NCI-H345 treated with DMSO at 0.1 percent for 48 hours (cell line): Measurements from ENCODE around the gene C11orf16.
"Not testable (repeated sequence)": the region's sequence is repeated elsewhere in the genome, so short reads cannot be mapped to it uniquely, and the experiment has no call there.

Experiments used
- DNase-seq: peaks from one replicate; lab custom pipeline; 2025; ENCODE audit not compliant: unreplicated experiment; lab: John Stamatoyannopoulos, UW

C11orf16 gene

DNA sequence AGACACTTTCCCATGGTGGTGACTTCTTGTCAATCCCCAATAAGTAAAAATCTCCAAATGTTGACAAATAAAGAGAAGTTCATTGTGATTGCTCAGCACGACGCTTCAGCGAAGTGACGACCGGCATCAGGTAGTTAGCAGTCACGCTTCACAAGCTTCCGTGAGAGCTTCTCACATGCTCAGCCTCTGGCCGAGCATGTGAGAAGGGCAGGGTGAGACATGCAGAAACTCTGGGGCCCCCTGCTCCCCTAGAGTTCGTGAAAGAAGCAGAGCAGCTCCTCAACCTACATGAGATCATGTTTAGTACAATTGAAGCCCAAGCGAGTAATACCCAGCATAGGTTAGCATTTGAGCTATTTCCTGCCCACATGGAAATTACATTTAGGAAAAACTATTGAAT lies 4.4 kb upstream of the C11orf16 start:
- no peak for DNase-seq

DNA sequence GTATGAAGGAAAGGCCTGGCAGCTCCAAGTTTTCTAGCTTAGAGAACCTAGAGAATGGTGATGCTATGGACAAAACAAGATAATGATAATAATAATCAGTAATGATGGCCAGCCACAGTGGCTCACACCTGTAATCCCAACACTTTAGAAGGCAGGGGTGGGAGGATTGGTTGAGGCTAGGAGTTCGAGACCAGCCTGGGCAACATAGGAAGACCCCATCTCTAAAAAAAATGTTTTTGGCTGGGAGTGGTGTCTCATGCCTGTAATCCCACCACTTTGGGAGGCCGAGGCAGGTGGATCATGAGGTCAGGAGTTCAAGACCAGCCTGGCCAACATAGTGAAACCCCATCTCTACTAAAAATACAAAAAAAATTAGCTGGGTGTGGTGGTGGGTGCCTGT lies 3.0 kb upstream of the C11orf16 start:
- DNase-seq: not testable (repeated sequence)

GRCh38 chr11:8934742-8935488 lies 2.2 kb upstream of the C11orf16 start:
- DNase-seq: no peak

GRCh38 chr11:8933931-8934330 lies 1.2 kb upstream of the C11orf16 start:
- no peak for DNase-seq

DNA sequence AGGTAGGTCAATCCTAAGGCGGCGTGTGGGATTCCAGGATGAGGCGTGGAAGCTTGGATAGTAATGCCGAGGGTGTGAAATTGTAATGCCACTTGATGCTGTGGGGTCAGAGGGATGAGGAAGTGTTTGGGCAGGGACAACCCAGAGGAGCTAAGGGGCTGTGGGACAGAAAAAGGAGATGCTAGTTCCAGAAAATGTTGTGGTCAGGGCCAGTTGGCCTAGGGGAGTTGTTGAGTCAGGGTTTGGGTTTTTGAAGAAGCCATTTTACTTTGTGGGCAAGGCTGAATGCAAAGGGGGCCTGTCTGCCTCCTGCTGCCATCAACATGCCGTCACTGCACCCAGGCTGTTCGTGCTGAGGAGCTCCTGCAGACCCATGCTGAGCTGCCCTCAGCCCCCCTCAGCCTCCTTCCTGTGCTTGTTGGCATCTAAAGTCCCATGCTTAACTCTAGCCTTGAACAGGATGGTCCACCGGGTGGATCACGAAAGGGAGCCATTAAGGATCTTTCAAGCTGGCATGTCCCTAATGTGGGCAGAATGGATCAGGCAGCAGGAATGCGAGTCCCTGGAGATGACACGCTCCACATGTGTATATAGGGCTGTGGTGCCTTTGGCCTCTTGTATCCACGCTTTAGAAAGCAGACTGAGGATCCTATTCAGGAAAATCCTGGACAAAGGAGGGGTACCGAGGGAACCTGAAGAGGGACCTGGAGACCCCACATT lies 2.1 kb downstream of the C11orf16 start:
- no peak for DNase-seq

- DNase-seq: no peak
Observed at GRCh38 chr11:8928981-8929615, 3.6 kb downstream of the C11orf16 start.

DNA sequence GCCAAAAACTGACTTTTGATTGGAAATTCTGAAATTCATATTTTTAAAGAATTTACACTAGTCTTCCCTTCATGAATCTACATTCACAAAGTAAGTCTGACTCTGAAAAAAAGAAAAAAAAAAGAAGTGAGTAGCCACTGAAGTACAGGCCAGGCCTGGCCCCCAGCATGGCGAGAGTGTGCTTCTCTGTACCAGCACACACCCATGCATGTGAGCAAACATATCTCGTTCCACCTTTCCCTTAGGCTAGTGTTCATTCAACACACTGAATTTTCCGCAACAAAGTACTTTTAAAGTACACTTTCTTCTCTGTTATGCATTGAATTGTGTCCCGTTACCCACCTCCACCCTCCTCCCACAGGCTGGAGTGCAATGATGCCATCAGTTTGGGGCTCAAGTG lies 4.5 kb downstream of the C11orf16 start:
- no peak for DNase-seq

- DNase-seq: no peak
Observed at GRCh38 chr11:8927233-8927632, 5.5 kb downstream of the C11orf16 start.

DNA sequence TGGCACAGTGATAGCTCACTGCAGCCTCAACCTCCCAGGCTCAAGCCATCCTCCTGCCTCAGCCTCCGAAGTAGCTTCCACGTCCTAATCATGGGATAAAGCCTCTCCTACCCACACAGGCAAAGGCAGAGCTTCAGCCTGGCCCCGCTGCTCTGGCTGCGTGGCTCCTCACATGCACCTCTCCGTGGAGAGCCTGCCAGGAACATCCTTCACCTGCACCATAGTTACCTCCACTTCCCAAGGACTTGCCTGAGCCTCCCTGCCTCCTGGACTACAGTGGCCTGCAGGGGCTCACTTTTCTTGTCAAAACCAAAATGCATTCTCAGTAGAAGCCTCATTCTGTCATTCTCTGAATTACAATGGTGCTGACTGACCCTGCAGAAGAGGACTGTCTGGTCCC lies 6.5 kb downstream of the C11orf16 start:
- no peak for DNase-seq

DNA sequence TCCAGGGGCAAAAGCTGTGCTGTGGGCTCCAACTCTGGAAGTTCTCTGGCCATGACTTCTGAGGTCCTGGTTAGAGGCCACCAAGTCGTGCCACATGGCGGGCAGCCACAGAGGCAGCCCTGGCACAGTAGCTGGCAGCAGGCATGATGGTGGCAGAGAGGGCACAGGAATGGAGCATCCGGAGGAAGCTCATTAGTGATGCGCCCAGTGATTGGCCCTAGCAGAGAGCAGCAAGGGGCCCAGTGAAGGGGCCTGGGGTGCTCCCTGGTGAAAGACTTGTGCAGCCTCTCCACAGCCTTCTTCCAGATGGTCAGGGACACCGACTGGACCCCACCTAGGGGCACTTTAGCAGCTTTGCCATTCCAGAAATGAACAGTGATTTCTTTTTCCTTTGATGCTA lies 7.0 kb downstream of the C11orf16 start:
- no peak for DNase-seq

GRCh38 chr11:8922691-8923090 lies 10.1 kb downstream of the C11orf16 start:
- no peak for DNase-seq

- DNase-seq: no peak
Observed at GRCh38 chr11:8917157-8917825, 15.5 kb downstream of the C11orf16 start.

GRCh38 chr11:8914661-8915018 lies 18.1 kb downstream of the C11orf16 start:
- DNase-seq: no peak

DNA sequence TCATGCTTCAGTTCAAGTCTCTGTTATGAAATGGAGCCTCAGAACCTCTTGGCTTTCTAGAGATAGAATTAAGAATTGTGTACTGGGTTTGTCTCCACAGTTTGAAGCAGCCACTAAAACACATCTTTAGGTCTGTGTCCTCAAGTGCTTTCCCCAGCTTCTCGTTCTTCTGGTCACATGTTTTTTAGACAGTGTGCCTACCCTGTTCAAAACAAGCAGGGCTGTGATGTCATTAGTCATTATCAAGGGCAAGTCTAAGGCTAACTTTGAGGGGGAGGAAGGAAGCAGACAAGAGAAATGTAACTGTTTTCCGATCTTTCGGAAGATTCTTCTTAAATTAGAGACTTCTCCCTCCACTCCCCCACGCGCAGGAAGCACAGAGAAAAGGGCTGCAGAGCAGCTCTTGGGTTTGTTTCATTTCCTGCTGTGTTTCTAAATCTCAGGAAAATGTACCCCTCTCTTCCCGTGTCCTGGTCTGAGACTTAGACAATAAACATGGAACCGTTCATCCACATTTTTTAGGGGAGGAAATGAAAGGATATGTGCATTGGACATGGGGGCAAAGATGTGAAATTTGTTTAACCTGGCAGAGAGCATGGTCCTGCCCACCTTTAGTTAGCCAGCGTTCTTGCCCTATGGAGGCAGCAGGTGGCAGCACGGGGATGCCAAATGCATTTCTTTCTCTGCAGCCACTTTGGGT lies 18.6 kb downstream of the C11orf16 start:
- DNase-seq: peak; percentile 43

DNA sequence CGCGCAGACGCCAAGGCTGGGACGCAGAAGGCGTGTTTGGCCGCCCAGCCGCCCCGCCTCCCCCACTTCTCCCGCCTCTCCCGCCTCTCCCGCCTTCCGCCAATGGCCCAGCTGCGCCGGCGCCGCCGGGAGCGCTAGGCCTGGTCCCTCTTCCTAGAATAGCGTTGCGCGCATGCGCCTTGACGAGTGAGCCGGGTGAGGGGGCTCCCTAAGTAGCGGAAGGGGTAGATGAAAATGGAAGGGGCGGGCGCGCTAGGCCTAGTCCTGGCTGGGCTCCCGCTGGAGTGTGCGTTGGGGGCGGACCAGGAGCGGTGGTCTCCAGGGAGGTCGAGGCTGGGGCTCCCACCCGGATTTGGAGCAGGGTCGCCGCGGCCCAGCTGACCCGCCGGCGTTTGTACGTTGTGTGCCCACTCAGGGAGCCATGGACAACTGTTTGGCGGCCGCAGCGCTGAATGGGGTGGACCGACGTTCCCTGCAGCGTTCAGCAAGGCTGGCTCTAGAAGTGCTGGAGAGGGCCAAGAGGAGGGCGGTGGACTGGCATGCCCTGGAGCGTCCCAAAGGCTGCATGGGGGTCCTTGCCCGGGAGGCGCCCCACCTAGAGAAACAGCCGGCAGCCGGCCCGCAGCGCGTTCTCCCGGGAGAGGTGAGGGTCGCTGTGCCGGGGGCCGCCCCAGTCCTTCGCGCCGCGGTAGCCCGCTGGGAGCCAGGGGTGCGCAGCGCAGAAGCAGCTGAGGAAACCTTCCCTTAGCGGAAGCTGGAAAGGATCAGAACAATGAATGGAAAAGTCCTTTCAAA lies 21.5 kb downstream of the C11orf16 start, which contains the start of gene AKIP1:
TSS of gene AKIP1 (plus strand) at position 161 of the 795 bp plus-strand sequence. CDS start at position 422, 261 bp downstream.
- peak; percentile 92 for DNase-seq

GRCh38 chr11:8910649-8911026 lies 22.1 kb downstream of the C11orf16 start:
- no peak for DNase-seq

- no peak for DNase-seq
Observed at GRCh38 chr11:8908099-8908498, 24.6 kb downstream of the C11orf16 start.

DNA sequence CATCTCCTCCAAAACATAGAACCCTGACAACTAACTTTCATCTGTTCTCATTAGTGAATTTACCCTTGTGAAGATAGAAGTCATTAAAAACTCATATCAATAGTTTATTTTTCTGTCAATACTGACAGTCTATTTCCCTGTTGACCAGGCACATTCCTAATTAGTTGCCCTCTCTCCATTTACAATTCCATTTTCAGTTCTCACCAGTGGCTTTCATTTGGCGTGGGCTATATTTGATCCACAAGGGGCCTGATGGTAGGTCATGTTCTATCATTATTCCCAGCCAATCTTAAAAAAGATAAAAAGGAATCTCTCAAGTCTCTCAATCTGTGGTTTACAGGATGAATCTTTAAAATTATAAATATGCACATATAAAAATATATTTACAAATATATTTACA lies 25.6 kb downstream of the C11orf16 start:
- DNase-seq: no peak

GRCh38 chr11:8905528-8906165 lies 27.1 kb downstream of the C11orf16 start:
- no peak for DNase-seq
